ENCODE data around the gene OSBPL6. TPM values are rescaled to one million over a fixed set of nuclear protein-coding genes. Genes with fewer than 3 reads are reported as not detected.

OSBPL6 gene
- total RNA-seq, 1 experiment from 2014 or later: 2.3 TPM

DNA sequence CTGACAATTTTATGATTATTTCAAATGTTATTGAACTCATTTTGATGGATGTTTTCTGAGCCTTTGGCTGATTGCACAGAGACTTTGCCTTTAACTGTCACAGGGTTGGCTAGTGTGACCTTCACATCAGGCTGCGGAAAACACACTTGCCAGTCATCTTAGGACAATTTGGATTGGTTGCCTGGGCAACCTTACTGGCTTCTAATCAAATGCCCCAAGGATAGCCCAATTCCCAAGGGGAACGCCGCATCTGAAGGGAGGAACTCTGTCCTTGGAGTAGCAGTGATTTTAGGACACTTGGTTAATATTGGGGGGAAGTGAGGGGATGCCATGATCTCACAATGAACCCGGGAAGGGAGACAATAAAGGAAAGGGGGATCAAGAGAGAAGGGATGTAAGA, 29.5 kb downstream of the OSBPL6 start:
- H3K36me3 Mint-ChIP-seq (ENCODE audit: insufficient read depth, unreplicated experiment): no peaks in the 10 kb centered on the region
- CTCF ChIA-PET: no interaction called here
- no peaks in the 10 kb centered on the region for H3K9me3 Mint-ChIP-seq (ENCODE audit: low read depth, unreplicated experiment)
- DNase-seq: no peak
- intact Hi-C loops (cut with micrococcal nuclease; ENCODE audit: unreplicated experiment): no loop called here
- TF ChIP-seq, protein P1, sequence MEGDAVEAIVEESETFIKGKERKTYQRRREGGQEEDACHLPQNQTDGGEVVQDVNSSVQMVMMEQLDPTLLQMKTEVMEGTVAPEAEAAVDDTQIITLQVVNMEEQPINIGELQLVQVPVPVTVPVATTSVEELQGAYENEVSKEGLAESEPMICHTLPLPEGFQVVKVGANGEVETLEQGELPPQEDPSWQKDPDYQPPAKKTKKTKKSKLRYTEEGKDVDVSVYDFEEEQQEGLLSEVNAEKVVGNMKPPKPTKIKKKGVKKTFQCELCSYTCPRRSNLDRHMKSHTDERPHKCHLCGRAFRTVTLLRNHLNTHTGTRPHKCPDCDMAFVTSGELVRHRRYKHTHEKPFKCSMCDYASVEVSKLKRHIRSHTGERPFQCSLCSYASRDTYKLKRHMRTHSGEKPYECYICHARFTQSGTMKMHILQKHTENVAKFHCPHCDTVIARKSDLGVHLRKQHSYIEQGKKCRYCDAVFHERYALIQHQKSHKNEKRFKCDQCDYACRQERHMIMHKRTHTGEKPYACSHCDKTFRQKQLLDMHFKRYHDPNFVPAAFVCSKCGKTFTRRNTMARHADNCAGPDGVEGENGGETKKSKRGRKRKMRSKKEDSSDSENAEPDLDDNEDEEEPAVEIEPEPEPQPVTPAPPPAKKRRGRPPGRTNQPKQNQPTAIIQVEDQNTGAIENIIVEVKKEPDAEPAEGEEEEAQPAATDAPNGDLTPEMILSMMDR (IDR thresholded peaks at IDR 0.05; ENCODE audit: unreplicated experiment): no peak
- no peaks in the 10 kb centered on the region for H3K4me1 Mint-ChIP-seq (ENCODE audit: low read depth, unreplicated experiment)
- no TSS peak for BruUV-seq (replicated peaks)
- no peak overlapping the region for H3K4me3 Mint-ChIP-seq (ENCODE audit: low read depth, unreplicated experiment)
- H3K27ac Mint-ChIP-seq (ENCODE audit: unreplicated experiment): no peak overlapping the region
- H3K27me3 Mint-ChIP-seq (ENCODE audit: unreplicated experiment): no peaks in the 10 kb centered on the region

GRCh38 chr2:178225006-178225805, 30.9 kb downstream of the OSBPL6 start:
- no peaks in the 10 kb centered on the region for H3K27me3 Mint-ChIP-seq (ENCODE audit: unreplicated experiment)

GRCh38 chr2:178227187-178227586, 32.9 kb downstream of the OSBPL6 start:
- Mint-ChIP-seq H3K4me3 (ENCODE audit: low read depth, unreplicated experiment) (no peak overlapping the region), H3K27me3 (ENCODE audit: unreplicated experiment) (no peaks in the 10 kb centered on the region), H3K27ac (ENCODE audit: unreplicated experiment) (no peak overlapping the region), H3K9me3 (ENCODE audit: low read depth, unreplicated experiment) (no peaks in the 10 kb centered on the region), H3K36me3 (ENCODE audit: insufficient read depth, unreplicated experiment) (no peaks in the 10 kb centered on the region), H3K4me1 (ENCODE audit: low read depth, unreplicated experiment) (no peaks in the 10 kb centered on the region)
- TF ChIP-seq, protein P1 (IDR thresholded peaks at IDR 0.05; ENCODE audit: unreplicated experiment): no peak
- CTCF ChIA-PET: no interaction called here
- intact Hi-C loops (cut with micrococcal nuclease; ENCODE audit: unreplicated experiment): no loop called here
- no TSS peak for BruUV-seq (replicated peaks)
- DNase-seq: no peak

More at GRCh38 chr2:178225006-178225805, 30.9 kb downstream of the OSBPL6 start:
- Mint-ChIP-seq H3K9me3 (ENCODE audit: low read depth, unreplicated experiment) (no peaks in the 10 kb centered on the region), H3K4me3 (ENCODE audit: low read depth, unreplicated experiment) (no peak overlapping the region), H3K27ac (ENCODE audit: unreplicated experiment) (no peak overlapping the region), H3K4me1 (ENCODE audit: low read depth, unreplicated experiment) (no peaks in the 10 kb centered on the region), H3K36me3 (ENCODE audit: insufficient read depth, unreplicated experiment) (no peaks in the 10 kb centered on the region)
- BruUV-seq (replicated peaks): no TSS peak
- intact Hi-C loops (cut with micrococcal nuclease; ENCODE audit: unreplicated experiment): no loop called here
- no peak for DNase-seq
- TF ChIP-seq, protein P1 (IDR thresholded peaks at IDR 0.05; ENCODE audit: unreplicated experiment): no peak
- CTCF ChIA-PET: no interaction called here

DNA sequence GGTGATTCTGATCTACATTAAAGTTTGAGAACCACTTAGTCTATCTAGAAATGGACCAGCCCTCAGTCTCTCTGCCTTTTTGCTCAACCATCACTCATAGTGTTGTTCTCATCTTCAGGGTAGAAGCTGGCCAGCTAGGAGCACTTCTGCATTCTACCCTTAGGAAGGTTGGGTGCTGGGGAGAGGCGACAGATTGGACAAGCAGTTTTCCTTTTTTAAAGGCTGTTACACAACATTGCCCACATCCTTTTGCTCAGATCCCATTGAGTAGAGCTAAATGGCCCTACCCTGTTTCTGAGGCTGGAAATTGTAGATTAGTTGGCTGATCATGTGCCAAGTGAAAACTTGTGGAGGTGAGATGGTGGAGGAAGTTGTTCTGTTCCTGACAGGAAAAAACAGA, 35.6 kb downstream of the OSBPL6 start:
- no peaks in the 10 kb centered on the region for H3K27me3 Mint-ChIP-seq (ENCODE audit: unreplicated experiment)
- TF ChIP-seq, protein P1 (IDR thresholded peaks at IDR 0.05; ENCODE audit: unreplicated experiment): no peak
- no peak overlapping the region for H3K4me3 Mint-ChIP-seq (ENCODE audit: low read depth, unreplicated experiment)
- DNase-seq: no peak
- H3K9me3 Mint-ChIP-seq (ENCODE audit: low read depth, unreplicated experiment): no peaks in the 10 kb centered on the region
- no TSS peak for BruUV-seq (replicated peaks)
- CTCF ChIA-PET: no interaction called here
- intact Hi-C loops (cut with micrococcal nuclease; ENCODE audit: unreplicated experiment): no loop called here
- no peaks in the 10 kb centered on the region for H3K36me3 Mint-ChIP-seq (ENCODE audit: insufficient read depth, unreplicated experiment)
- no peak overlapping the region for H3K27ac Mint-ChIP-seq (ENCODE audit: unreplicated experiment)
- H3K4me1 Mint-ChIP-seq (ENCODE audit: low read depth, unreplicated experiment): no peaks in the 10 kb centered on the region

All from Calu3 (cell line).